Activated naive CD8-positive, alpha-beta T cell treated with anti-CD3 and anti-CD28 coated beads, Interleukin-2, amount 50 U/mL, for 16 hours (primary cell): Measurements from ENCODE around the gene CFAP46.

Experiments used
- DNase-seq: peaks from one replicate; pipeline ENCODE4 v3.0.0-alpha.2; 2020; ENCODE audit warnings: low read depth, low spot score

CFAP46 gene

DNA sequence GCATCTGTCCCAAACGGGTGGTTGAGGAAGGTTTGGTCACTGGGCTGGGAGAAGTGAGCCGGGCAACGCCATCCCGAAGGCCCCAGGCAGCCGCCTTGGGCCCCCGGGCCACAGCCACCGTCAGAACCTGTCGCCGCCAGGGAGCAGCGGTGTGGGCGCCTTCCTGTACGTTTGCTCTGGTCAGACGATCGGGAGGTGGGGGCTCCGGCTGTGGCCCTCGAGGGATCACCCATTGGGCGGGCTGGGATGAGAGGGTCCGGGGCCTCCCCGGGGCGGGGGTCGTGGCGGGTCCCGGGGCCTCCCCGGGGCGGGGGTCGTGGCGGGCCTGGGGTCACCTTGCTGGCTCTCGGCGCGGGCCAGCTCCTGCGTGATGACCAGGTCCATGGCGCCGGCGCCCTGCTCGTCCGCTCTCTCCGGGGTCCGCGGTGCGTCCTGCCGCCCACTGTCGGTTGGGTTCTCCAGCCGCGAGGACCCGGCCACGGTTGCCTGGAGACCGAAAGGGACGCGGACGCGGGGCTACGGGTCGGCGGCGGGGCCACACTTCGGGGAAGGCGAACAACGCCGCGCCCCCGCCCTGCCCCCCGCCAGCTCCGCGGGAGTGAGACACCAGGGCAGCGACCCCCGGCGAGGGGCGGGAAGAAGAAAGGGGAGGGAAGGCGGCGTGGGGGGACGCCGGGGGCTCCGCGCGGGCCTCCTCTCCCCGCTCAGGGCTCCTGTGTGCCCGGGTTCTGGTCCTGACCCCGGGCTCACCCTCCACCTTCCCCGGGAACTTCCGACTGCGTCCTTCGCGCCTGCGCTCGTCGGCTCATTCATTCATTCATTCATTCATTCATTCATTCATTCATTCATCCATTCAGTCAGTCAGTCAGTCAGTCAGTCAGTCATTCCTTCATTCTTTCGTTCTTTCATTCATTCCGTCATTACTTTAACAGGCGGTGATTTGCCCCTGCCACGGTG lies at the start of gene CFAP46:
TSS of gene CFAP46 (minus strand) at position 470 of the 957 bp plus-strand sequence. CDS start at position 384, 86 bp downstream.
- DNase-seq = no peak

- DNase-seq = no peak
These were observed 49.5 kb upstream of the CFAP46 start for GRCh38 chr10:132991706-132992432.

- DNase-seq = no peak
These were observed 48.5 kb upstream of the CFAP46 start for GRCh38 chr10:132990684-132991545.

DNA sequence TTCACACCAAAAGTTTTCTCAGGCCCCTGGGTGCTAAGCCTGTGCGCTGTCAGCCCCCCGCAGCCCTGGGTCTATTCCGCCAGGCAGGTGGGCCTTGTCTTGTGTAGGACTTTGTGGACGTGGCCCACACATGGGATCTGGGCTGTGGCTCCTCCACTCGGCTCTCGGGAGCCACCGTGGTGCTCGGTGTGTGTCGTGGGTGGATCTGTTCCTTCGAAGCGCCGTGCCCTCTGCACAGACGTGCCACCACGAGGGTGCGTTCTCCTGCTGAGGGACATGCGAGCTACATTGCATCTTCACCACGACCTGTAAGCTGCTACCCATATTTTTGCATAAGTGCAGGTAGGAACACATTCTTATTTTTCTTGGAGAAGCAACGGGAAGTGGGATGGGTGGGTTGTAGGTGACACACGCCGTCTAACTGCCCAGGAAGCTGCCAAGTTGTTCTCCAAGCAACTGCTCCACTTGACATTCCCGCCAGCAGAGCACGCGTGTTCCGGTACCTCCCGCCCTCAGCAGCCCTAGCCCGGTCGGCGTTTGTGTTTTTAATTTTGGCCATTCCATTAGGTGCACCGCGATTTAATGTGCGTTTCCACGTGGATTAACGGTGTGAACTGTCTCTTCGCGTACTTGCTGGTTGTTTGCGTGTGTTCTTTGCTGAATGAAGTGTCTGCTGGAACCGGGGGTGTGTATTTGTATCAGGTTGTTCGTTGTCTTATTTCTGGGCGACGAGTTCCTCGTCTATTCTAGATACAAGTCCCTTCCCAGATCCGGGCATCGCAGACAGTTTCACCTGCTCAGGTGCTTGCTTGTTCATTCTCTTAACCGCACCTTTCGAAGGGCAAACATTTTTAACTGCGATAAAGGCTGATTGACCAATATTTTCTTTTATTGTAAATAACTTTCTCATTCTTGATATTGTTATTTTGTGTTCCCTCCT lies 47.4 kb upstream of the CFAP46 start:
- no peak for DNase-seq

GRCh38 chr10:132988988-132989387 lies 46.6 kb upstream of the CFAP46 start:
- no peak for DNase-seq

DNA sequence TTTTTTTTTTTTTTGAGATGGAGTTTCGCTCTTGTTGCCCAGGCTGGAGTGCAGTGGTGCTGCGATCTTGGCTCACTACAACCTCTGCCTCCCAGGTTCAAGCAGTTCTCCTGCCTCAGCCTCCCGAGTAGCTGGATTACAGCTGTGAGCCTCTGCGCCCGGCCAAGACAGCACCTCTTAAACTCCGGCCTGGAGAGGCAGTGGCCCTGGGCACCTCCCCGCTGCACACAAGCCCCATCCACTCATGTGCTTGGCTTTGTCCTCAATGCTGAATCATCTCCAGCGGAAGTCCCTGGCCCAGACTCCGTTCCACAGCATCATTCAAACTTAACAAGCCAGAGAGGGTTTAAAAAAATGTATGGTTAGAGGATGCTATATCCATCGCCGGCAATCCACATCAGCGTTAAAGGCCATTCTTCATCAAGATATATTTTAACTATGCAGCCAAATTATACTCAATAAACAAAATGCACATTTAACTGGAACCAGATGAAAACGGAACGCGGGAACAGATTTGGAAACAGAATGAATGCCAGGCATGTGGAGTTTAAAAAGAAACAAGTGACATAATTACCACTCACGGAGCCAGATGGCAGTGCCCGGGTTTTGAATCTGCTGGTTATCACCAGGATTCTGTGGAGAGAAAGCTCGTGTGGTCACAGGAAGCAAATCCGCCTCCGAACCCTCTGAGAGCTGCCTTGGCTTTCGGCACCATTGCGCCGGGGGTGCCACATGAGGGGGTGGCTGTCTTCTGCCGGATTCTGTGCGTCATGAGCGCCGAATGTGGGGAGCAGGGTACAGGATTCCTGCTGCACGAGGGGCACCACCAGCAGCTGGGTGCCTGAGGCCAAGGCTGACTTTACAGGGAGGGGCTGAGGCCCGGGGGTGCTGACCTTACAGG lies 45.6 kb upstream of the CFAP46 start:
- no peak for DNase-seq

- DNase-seq = no peak
These were observed 44.6 kb upstream of the CFAP46 start for GRCh38 chr10:132986978-132987377.

DNA sequence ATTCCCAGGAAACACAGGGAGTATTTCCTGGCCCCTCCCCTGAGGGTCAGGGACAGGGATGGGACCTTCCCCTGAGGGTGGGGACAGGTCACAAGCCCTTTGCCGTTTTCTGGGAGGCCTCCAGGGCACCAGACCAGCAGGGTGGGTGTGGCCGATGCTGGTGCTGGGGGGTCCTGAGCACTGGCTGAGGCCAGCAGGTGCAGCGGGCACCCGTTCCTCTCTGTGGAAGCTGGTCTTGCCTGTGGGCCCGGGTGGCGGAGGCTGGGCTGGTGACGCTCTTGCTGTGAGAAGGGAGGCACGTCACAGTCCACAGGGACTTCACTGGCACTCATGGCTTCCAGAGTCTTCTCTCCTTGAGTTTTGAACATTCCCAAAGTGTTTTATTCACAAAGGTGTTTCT lies 44.2 kb upstream of the CFAP46 start:
- no peak for DNase-seq

GRCh38 chr10:132986076-132986475 lies 43.7 kb upstream of the CFAP46 start:
- no peak for DNase-seq

- DNase-seq = no peak
These were observed 43.2 kb upstream of the CFAP46 start for GRCh38 chr10:132985546-132985900.

GRCh38 chr10:132984801-132985545 lies 42.6 kb upstream of the CFAP46 start:
- DNase-seq = no peak

DNA sequence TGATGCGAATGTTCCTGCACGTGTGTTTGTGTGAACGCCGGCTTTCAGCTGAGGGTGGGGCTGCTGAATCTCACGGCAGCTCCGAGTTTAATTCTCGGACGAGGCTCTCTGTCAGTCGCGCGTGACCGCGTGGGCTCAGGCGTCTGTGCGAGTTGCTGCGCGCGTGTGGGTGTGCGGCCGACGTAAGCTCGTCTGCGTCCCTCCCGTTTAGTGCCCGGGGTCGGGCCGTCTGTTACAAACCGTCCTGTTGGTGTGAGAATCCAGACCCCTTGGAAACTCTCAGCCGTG lies 41.6 kb upstream of the CFAP46 start:
- no peak for DNase-seq

DNA sequence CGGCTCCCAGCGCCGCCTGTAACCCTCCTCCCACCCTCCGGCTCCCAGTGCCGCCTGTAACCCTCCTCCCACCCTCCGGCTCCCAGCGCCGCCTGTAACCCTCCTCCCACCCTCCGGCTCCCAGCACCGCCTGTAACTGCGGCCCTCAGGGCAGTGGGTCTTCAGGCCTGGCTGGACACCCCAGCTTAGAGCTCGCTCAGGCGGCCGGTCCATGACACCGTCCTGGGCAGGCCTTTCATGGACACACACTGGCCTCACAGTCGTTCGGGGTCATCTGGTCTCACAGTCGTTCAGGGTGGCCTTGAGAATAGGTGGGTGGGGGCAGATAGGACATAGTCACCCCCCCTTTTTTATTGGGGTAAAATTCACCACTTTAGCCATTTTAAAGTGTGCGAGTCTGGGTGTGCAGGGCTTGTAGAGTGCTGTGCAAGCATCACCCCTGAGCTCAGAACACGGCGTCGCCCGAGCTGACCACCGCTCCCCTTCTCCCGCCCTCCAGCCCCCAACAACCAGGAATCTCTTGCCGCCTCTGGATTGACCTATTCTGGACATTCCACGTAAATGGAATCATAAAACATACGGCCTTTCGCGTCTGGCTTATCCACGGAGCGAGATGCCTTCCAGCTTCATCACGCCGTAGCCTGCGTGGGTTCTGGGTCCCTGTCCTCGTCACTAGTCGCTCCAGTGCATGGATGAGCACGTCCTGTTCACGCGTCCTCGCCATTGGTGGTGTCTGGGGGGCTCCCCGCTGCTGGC lies 41.1 kb upstream of the CFAP46 start:
- no peak for DNase-seq

DNA sequence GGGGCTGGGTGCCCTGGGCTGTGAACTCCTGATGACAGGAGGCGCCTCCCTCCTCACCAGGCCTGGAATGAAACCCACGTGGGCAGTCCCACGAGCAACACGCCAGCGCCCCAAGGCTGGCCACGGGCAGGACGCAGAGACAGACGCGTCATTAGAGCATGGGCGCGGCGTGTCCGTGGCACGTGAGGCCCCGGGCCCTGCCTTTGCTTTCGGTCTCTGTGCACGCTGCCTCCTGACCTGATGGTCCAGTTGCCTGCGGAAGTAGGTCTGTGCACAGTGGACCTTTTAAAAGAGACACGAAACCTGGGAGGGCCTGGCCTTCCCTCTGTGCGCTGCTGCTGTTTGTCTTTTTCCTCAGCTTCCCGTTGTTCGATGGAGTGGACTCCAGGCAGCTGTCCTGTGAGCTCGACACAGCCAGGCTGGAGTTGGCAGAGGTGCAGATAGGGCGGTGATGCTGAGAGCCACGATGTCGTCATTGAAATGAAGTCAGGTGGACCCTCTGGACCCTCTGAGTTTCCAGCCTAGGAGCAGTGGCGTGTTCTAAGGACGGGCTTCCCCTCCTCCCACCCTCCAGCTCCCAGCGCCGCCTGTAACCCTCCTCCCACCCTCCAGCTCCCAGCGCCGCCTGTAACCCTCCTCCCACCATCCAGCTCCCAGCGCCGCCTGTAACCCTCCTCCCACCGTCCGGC lies 40.1 kb upstream of the CFAP46 start:
- DNase-seq = no peak

GRCh38 chr10:132981746-132982145 lies 39.4 kb upstream of the CFAP46 start:
- no peak for DNase-seq

GRCh38 chr10:132981173-132981555 lies 38.8 kb upstream of the CFAP46 start:
- no peak for DNase-seq

- no peak for DNase-seq
These were observed 38.2 kb upstream of the CFAP46 start for GRCh38 chr10:132980426-132981172.
